ENCODE results near the gene OSBPL7. TPM values are rescaled to one million over a fixed set of nuclear protein-coding genes. Genes with fewer than 3 reads are reported as not detected.

Gene OSBPL7
- total RNA-seq, 2 experiments from 2014 or later: 50.8 to 50.9 TPM

DNA sequence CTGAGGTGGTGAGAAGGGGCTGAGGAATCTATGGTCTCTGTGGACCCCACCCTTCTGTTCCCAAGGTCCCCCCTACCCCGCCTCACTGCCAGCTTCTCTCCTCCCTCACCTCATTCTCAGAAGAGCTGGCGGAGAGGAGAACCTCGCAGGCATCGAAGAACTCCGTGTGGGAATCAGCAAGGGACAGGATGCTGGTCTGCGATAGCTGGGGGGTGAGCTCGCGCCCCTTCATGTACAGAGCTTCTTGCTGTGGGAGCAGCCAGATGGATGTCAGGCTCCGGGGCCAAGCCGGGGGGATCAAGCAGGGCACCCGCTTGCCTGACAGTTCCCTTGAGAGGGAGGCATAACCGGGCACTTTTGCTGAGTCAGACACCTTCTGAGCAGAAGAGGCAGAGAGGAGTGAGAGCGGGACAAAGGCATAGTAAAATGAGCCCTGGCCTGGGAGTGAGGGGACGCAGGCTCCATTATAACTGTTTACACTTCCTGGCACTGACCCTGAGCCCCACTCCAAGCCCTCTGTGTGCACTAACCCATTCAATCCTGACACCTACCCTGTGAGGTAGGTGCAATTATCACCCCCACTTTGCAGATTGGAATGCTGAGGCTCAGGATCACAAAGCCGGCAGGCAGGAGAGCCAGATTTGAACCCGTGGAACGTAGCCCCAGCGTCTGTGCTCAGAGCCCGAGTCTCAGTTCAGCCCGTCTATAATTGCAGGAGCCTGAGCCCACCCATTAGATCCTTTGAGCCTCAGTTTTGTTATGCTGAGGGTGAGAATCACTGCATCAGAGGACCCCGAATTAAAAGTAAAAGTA lies 6.3 kb downstream of the OSBPL7 start:
- no peak overlapping the region for H3K27ac Mint-ChIP-seq
- ATAC-seq (ENCODE audit: low read depth): no peak
- H3K4me3 Mint-ChIP-seq: no peak overlapping the region
- H3K36me3 Mint-ChIP-seq: peaks cover 13% of the 10 kb centered on the region
- no peaks in the 10 kb centered on the region for H3K27me3 Mint-ChIP-seq
- peaks cover 5% of the 10 kb centered on the region for H3K4me1 Mint-ChIP-seq
- DNase-seq: no peak
- POLR2A ChIA-PET: no interaction called here
- no peaks in the 10 kb centered on the region for H3K9me3 Mint-ChIP-seq

DNA sequence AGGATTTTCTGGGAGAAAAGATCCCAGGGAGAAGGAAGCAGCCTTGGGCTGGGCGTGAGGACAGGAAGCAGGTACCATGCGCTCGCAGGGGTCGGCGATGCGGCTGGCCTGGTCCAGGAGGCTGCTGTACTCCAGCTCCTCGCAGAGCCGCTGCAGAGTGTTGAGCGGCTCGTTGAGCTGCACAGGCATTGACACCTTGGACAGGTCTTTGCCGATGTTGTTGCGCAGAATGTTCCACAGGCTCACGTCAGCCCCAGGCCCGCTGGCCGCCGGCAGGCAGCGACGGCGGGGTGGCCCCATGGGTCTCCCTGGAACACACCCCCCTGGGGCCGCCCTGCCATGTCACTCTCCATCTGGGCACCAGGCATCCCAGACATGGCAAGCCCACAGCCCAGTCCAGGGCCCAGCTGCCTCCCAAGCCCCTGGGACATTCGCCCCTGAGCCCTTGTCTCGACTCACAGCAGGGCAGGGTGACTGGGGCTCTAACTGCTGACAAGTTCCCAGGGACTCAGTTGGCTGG lies 8.0 kb downstream of the OSBPL7 start:
- POLR2A ChIA-PET: no interaction called here
- H3K27ac Mint-ChIP-seq: no peak overlapping the region

DNA sequence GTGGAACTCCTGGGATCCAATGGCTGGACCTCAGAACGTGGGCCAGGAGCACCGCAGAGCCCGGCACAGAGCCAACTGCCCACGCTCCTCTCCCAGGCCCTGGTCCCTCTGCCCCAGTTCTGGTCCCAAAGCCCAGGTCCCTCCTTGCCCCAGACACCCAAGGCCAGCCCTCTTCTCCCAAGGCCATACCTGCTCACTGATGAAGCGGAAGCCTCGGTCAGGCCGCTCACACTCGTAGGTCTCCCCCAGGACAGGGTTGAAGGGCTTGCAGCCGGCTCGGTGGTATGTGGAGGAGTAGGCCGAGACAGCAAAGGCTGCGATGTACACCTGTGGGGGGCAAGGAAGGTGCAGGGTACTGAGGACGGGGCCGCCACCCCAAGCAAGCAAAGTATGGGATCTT lies 8.5 kb downstream of the OSBPL7 start:
- H3K4me3 Mint-ChIP-seq: no peak overlapping the region
- H3K27ac Mint-ChIP-seq: no peak overlapping the region
- no peaks in the 10 kb centered on the region for H3K27me3 Mint-ChIP-seq
- DNase-seq: no peak
- no peaks in the 10 kb centered on the region for H3K9me3 Mint-ChIP-seq
- POLR2A ChIA-PET: no interaction called here
- peaks cover 14% of the 10 kb centered on the region for H3K36me3 Mint-ChIP-seq
- no peak for ATAC-seq (ENCODE audit: low read depth)
- peaks cover 1% of the 10 kb centered on the region for H3K4me1 Mint-ChIP-seq

More for the DNA sequence above, 8.0 kb downstream of the OSBPL7 start:
- no peak for DNase-seq
- H3K4me1 Mint-ChIP-seq: peaks cover 1% of the 10 kb centered on the region
- H3K36me3 Mint-ChIP-seq: peaks cover 14% of the 10 kb centered on the region
- no peak for ATAC-seq (ENCODE audit: low read depth)
- no peak overlapping the region for H3K4me3 Mint-ChIP-seq
- H3K27me3 Mint-ChIP-seq: no peaks in the 10 kb centered on the region
- H3K9me3 Mint-ChIP-seq: no peaks in the 10 kb centered on the region

- peaks cover 16% of the 10 kb centered on the region for H3K36me3 Mint-ChIP-seq
- POLR2A ChIA-PET: no interaction called here
- H3K27ac Mint-ChIP-seq: no peak overlapping the region
- no peak overlapping the region for H3K4me3 Mint-ChIP-seq
- no peaks in the 10 kb centered on the region for H3K9me3 Mint-ChIP-seq
- ATAC-seq (ENCODE audit: low read depth) (no peak), DNase-seq (no peak)
- H3K27me3 Mint-ChIP-seq: no peaks in the 10 kb centered on the region
- H3K4me1 Mint-ChIP-seq: peaks cover 1% of the 10 kb centered on the region
Measured at GRCh38 chr17:47812146-47812920, 9.3 kb downstream of the OSBPL7 start.

DNA sequence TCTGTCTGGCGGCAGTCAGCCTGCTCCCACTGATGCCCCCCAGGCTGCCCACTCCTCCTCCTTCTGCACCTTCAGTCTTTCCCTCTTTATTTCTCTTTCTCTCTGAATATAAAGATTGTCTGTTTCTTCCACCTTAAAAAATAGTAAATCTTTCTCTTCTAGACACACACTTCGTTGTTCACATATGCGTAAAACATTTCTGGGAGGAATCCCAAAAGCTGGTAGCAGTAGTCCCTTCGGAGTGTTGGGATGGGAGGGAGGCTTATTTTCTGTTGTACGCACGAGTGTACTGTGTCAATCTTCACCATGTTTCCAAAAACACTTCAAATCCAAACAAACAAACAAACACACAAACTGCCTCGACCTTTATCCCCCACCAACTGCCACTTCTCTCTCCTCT lies 9.9 kb downstream of the OSBPL7 start:
- POLR2A ChIA-PET: no interaction called here
- Mint-ChIP-seq H3K27me3 (no peaks in the 10 kb centered on the region), H3K4me1 (peaks cover 1% of the 10 kb centered on the region), H3K27ac (no peak overlapping the region), H3K9me3 (no peaks in the 10 kb centered on the region), H3K36me3 (peaks cover 18% of the 10 kb centered on the region), H3K4me3 (no peak overlapping the region)
- no peak for ATAC-seq (ENCODE audit: low read depth)
- DNase-seq: no peak

- DNase-seq (no peak), ATAC-seq (ENCODE audit: low read depth) (no peak)
- Mint-ChIP-seq H3K4me3 (no peak overlapping the region), H3K27me3 (no peaks in the 10 kb centered on the region), H3K36me3 (peaks cover 18% of the 10 kb centered on the region), H3K9me3 (no peaks in the 10 kb centered on the region), H3K27ac (peak overlapping the region; percentile 44), H3K4me1 (peaks cover 1% of the 10 kb centered on the region)
- POLR2A ChIA-PET: no interaction called here
Measured at GRCh38 chr17:47810901-47811635, 10.5 kb downstream of the OSBPL7 start.

DNA sequence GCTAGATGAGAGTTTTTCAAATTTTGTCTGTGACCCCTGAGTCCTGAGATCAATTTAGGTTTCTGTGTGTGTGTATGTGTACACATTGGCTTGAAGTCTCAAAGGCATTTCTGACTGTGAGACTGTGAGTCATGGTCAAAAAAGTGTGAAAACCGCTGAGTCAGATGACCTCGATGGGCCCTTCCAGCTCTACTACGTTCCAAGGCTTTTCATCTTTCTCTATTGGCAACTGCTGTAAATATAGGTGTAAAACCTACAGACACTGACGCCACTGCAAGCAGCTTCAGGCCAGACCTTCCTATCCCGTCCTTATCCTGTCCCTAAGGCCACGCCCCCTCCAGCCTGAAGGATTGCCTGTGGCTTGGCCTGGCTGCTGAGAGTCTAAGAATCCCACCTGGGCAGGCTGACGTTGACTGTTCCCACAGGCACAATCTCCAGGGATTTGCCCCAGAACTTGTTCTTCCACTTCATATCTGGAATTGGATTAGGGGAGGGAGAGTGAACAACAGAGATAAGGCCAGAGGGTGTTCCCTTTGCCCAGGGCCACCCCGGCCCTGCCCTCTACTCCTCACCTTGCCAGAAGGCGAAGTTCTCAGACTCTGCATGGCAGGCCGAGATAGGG lies 11.3 kb downstream of the OSBPL7 start:
- Mint-ChIP-seq H3K4me1 (peaks cover 1% of the 10 kb centered on the region), H3K27me3 (no peaks in the 10 kb centered on the region), H3K4me3 (no peak overlapping the region), H3K27ac (no peak overlapping the region), H3K36me3 (peaks cover 17% of the 10 kb centered on the region), H3K9me3 (no peaks in the 10 kb centered on the region)
- POLR2A ChIA-PET: no interaction called here
- no peak for ATAC-seq (ENCODE audit: low read depth)
- no peak for DNase-seq

DNA sequence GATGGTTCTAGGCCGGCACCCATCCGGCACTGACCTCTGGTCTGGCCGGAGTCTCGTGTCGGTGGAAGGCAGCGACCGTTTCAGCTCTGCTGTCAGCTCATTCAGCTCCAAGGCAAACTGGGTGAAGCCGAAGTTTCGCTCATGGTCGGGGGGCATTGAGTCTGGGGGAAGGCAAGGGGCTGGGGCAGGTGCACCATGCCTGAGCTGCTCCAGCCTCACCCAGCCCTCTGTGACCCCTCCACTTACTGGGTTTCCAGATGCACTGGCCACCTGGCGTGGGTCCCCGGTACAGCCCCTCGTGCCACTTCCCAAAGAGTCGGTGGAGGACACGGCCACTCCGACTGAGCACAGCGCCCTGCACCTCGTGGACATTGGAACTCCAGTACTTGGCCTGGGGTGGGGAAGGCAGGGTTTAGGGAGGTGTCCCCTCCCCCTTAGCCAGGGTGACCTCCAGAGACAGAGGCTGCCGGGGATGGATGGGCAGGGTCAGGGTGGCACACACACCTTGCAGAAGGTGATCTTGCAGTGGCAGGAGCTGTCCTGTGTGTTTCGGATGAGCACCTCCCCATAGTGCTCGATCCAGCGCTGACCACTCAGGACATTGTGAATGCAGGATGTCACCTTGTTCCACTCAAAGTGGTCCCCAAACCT lies 12.6 kb downstream of the OSBPL7 start:
- Mint-ChIP-seq H3K9me3 (no peaks in the 10 kb centered on the region), H3K27ac (no peak overlapping the region), H3K36me3 (peaks cover 14% of the 10 kb centered on the region), H3K4me1 (peaks cover 1% of the 10 kb centered on the region), H3K4me3 (no peak overlapping the region), H3K27me3 (peaks cover 2% of the 10 kb centered on the region)
- DNase-seq: no peak
- POLR2A ChIA-PET: no interaction called here
- no peak for ATAC-seq (ENCODE audit: low read depth)

- Mint-ChIP-seq H3K36me3 (peaks cover 14% of the 10 kb centered on the region), H3K27ac (no peak overlapping the region), H3K27me3 (peaks cover 2% of the 10 kb centered on the region), H3K9me3 (no peaks in the 10 kb centered on the region), H3K4me3 (no peak overlapping the region), H3K4me1 (peaks cover 1% of the 10 kb centered on the region)
- DNase-seq (no peak), ATAC-seq (ENCODE audit: low read depth) (no peak)
- POLR2A ChIA-PET: no interaction called here
Measured at GRCh38 chr17:47808036-47808829, 13.4 kb downstream of the OSBPL7 start.

- POLR2A ChIA-PET: interaction anchor here (1.3 kb wide), 1 partner anchor 14 kb away, joined by 4 read pairs; the partner anchor contains the start of gene OSBPL7
- ATAC-seq (ENCODE audit: low read depth) (no peak), DNase-seq (no peak)
- H3K4me3 Mint-ChIP-seq: no peak overlapping the region
- no peak overlapping the region for H3K27ac Mint-ChIP-seq
- no peaks in the 10 kb centered on the region for H3K9me3 Mint-ChIP-seq
- H3K27me3 Mint-ChIP-seq: peaks cover 2% of the 10 kb centered on the region
- H3K4me1 Mint-ChIP-seq: peaks cover 1% of the 10 kb centered on the region
- H3K36me3 Mint-ChIP-seq: peaks cover 14% of the 10 kb centered on the region
Measured at GRCh38 chr17:47807421-47807820, 14.2 kb downstream of the OSBPL7 start.

- POLR2A ChIA-PET: interaction anchor here (1.3 kb wide), 1 partner anchor 15 kb away, joined by 4 read pairs; the partner anchor contains the start of gene OSBPL7
- no peak overlapping the region for H3K27ac Mint-ChIP-seq
- peaks cover 1% of the 10 kb centered on the region for H3K4me1 Mint-ChIP-seq
- H3K4me3 Mint-ChIP-seq: no peak overlapping the region
- peaks cover 2% of the 10 kb centered on the region for H3K27me3 Mint-ChIP-seq
- ATAC-seq (ENCODE audit: low read depth): no peak
- H3K9me3 Mint-ChIP-seq: no peaks in the 10 kb centered on the region
- peaks cover 13% of the 10 kb centered on the region for H3K36me3 Mint-ChIP-seq
- no peak for DNase-seq
Measured at GRCh38 chr17:47806913-47807255, 14.7 kb downstream of the OSBPL7 start.
